GM18502 (cell line): ENCODE measurements around the gene CCDC110.

Experiments used
- ATAC-seq: cut with Tn5 transposase; IDR thresholded peaks from one replicate; pipeline ENCODE4 v1.9.1; 2021; ENCODE audit warnings: mild to moderate bottlenecking; ENCODE audit not compliant: unreplicated experiment, poor library complexity

Gene CCDC110

DNA sequence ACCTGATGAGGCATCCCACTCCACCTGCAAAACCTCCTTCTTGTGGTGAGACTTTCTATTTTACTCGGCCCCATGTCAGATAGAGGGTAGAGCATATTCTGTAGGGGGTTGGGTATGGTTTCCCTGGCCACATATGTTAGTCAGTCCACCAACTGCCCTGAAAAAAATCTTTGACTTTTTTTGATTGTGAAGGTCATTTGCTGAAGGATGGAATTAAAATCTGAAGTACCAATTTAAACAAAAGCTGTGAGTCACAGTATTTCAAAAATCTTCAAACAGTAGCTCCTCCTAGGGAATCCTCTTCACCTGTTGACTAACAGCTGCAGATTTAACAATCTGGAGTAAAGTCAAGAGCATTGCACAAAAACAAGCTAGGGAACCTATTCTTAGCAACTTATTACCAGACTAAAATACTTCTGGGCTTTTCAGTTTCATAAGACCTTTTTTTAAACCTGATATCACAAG is 8.0 kb upstream of the CCDC110 start:
- ATAC-seq, result peak; percentile 97

DNA sequence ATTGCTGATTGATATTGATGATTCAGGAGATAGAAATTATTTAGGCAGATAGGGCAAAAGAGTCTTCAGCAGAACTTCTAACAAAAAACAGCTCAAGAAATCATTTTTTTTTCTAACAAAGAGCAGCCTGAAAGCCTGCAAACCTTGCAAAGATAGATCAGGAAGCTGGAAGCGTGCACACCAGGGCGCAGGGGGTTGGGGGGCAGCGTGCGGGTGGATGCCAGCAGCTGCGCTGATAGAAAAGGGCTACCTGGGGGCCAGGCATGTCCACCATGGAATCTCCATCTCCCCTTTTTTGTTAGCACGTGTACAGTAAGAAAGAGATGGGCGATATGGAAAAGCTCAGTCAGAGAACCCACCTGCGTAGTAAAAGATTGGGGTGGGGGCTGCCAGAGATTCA is 1.7 kb upstream of the CCDC110 start:
- no peak for ATAC-seq

DNA sequence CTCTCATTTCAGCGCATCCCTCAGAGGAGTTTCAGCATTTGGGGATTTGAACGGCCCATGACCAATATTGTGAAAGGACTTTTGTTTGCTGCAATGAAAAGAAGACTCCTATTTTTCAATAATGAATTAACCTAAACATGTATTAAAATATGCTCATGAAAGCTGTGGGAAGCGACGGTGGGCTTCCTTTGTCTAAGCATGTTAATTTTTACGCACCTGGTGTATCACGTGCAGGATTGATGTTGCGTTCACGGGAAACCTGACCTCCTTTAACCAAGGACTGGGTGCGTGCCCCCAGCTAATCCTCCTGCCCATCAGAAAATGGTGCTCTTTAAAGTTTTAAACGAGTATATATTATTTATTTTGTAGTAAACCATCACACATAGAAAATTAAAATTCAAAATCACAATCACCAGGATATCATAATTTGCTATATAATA is 590 bp upstream of the CCDC110 start:
- no peak for ATAC-seq

DNA sequence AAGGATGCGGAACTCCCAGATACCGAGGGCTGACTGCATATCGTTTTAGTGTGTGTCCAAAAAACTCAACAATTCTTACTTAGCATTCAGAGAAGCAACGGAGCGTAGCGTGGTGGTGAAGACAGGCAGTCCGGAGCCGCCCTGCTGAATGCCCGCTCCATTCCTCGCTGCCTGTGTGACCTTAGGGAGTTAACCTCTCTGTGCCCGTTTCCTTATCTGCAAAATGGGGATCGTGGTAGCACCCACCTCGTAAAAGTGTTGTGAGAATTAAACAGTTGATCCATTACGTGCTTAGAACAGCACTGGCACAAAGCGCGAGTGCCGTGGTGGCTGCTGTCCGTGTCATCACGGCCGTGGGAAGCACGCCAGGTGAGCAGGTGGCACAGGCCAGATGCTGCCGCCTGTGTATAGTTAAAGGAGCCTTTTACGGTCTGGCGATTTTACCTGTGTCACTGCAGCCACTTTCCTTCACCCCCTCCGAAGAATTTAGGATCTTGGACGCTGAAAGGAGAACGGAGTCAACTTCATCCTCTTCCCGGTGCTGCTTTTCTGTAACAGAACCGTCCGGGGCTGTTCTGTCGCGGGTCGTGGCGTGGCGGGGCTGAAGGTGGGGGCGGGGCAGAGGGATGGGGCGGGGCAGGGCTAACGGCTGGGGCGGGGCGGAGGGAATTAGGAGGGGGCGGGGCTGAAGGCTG is 885 bp downstream of the CCDC110 start:
- ATAC-seq, result peak; percentile 23

DNA sequence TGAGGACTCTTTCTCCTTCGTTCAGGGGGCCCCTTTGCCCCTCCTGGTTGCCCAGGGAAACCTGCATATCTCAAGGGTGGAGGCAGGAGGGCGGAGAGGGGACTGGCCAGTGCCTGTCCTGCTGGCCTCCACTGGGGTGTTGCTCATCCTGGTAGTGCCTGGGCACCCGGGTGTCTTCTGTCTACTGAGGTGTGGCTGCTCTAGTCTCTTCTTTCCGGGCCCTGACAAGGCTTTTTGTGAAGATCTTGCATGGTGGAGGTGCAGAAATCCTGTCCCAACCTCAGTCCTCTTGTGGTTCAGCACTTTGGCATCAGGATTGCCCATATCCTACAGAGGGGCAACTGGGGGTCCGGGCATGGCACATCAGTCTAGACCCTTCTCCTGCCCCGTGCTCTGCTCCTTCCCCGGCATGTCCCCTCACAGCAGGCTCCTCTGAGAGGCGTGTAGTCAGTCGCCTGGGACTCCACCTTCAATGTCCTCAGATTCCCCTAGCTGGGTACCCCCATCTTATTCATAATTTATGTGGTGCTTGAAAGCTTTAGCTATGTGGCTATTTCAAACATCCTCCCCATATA is 1.9 kb downstream of the CCDC110 start:
- no peak for ATAC-seq

DNA sequence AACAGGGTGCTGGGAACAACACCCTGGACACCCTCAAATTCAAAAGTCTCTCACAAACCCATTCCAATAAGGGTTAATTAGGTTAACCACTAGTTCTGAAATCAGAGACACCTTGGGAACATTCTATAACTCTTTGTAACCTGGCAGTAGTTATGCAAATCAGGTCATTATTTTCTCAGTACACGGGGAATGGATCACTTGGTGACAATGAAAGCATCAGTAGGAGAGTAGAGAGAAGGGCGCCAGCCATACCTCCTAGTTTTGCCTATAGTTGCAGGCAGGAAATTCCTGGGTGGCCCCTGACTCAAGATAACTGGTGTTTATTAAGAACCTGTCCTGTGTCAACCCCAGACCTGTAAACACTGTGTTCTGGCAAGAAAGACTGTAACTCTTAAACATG is 2.5 kb downstream of the CCDC110 start:
- no peak for ATAC-seq

DNA sequence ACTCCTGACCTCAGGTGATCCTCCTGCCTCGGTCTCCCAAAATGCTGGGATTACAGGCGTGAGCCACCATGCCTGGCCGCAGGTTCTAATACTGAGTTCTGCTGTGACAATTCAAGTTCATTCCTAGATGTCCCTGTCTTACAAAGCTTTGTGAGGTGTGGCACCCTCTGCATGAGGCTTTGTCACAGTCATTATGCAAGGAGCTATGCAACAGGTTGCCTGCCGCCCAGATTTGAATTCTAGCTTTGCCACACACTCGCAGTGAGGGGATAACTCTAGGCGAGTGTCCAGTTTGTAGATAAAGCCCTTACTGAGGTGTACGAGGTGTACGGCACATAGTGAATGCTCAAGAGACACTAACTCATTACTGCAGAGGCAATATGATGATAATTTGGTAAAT is 3.5 kb downstream of the CCDC110 start:
- ATAC-seq, result no peak

DNA sequence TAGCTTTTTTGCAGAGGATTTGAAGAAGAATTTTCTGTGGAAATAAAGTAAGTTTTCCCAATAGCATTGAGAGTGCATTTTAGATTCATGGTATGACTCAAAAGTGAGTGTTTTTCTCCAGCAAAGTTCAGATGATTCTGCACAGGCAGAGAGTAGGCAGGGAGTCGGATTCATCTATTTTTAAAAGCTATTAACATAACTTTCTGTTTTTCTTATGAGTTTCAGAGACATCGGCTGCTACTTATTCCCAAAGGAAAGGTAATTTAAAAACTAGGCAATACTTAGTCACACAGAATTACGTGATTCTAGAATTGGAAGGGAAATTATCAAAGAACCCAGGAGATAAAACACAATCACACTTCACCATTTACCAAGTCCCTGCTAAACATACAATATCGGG is 4.4 kb downstream of the CCDC110 start:
- no peak for ATAC-seq

DNA sequence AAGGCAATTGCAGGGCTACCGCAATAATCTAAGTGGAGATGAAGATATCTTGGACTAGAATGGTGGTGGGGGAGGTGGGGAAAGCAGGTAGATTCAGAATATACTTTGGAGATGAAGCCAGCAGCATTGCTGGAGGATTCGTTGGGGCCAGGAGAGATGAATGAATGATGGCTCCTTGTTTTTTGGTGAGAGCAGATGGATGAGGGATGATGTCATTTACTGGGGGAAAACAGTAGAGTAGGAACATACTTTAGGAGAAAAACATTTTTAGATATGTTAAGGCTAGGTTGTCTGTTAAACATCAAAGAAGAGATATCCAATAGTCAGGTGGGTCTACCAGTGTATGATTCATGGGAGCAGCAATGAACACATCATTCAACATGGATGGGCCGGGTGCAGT is 5.8 kb downstream of the CCDC110 start:
- ATAC-seq, result no peak

DNA sequence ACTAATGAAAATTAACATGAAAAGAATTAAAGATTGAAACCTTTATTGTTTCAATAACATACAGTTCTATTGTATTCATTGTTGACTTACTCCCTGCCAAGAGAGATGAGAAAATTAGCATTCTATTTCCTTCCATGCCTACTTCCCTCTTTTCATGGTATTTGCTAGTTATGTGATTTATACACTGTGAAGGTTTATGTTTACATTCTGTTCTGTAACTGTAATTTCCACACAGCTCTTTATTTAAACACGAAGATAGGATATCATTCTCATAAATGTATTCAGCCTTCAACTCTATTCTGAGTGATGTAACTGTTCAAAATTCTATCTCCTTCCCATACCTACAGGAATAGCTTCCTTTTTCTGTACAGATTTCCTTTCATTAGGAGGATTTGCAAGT is 6.6 kb downstream of the CCDC110 start:
- no peak for ATAC-seq

DNA sequence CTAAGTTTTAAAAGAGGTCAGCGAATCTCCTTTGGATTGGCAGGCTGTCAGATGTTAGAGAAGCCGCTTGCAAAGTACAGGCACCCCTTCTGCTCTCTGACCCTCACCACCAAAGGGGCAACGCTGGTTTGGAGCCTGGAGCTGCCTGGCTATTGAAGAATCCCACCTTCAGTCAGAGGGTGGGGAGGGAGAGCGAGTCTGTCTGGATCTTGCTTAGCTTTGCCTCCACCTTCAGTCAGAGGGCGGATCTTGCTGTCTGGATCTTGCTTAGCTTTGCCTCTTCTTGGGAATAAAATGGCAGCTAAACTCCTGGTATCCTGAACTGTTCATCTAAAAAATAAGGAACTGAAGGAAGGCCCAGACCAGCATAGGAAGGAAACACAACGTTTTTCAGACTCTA is 7.3 kb downstream of the CCDC110 start:
- ATAC-seq, result no peak

DNA sequence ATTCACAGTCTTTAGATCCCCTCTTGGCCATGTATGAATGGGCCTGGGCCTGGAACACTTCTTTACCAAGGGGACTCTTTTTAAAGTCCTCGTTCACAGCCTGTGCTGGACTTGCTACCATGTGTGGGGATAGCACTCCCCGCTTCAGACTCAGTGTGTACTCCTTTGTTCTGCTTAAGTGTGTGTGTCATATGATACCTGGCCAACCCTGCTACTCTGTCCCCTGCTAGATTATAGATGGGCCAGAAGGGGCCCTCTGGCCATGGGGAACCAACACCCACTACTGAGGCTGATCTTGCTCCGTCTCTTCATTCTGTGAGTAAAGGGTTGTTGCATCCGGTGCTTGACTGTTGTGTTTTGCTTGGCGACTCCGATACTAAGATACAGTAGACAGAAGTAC is 8.0 kb downstream of the CCDC110 start:
- no peak for ATAC-seq

DNA sequence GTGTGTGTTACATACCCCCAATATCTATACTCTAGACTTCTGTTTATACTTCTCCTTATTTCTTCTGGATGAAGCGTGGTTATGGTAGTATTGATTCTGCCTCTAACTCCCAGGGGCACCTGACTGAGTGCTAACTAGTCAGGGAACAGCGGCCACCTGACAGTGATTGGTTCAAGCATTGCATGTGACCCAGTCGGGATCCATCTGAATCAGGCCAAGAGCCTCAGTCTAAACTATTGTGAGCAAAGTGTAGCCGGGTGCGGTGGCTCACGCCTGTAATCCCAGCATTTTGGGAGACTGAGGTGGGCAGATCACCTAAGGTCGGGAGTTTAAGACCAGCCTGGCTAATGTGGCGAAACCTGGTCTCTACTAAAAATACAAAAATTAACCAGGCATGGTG is 10.0 kb downstream of the CCDC110 start:
- ATAC-seq, result no peak

DNA sequence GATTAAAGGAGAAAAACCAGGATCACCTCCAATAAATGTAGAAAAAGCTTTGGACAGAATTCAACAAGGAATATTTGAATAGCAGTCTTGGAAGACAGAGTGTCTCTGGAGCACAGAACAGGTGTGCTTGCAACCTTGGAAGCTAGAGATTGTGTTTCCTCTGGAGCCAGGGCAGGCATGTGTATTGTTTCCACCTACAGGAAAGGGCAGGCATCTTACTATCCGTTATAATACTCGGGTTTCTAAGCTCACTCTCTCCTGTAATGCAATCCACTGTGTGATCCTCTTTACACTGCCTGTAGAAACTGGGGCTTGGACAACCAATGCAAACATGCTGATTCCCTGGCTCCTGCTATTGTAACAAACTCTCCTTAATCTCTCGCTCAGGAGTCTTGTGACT is 14.4 kb downstream of the CCDC110 start:
- ATAC-seq, result no peak

DNA sequence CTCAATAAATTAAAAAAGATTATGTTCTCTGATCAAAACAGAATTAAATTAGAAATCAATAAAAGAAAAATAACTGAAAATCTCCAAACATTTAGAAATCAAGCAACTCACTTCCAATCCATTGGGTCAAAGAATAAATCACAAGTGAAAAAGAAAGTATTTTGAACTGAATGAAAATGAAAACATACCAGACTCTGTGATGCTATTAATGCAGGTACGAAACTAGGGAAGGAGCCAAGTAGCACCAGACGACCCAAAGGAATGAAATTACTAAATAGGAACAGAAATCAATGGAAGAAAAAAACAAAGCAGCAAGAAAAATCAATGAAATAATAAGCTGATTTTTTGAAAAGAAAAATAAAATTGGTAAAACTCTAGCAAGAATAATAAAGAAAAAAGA is 15.4 kb downstream of the CCDC110 start:
- ATAC-seq, result no peak

DNA sequence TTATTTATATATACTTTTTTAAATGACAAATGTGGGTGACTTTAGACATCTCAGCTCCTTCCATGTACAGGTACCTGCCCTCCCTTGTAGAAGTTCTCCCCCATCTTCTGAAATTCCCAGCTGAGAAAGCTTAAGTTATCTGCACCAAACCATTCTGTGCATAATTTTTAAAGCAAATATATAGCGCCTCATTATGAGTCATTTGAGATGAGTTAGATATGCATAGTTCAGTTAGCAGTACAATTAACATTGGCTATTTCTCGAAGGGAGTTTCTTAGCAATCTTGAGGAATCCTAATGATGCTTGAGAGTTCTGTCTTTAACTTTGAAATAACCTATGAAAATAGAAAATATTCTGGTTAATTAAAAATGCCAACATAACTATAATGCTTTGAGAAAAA is 26.3 kb downstream of the CCDC110 start:
- ATAC-seq, result no peak

DNA sequence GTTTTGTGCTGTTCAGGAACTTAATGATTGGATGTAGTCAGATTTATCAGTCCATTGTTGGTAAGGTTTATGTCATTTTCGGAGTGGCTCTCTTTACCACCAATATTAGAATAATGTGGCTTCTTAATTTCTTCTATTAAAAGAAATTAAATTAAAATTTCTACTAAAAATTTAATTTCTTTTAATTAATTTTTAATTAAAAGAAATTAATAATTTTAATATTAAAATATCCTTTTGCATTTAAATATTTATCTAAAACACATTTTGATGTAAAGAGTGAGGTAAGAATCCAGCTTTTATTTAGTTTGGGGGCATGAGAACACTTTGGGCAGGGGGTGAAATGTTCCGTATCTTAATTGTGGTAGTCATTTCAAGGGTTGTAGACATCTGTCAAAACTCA is 30.1 kb downstream of the CCDC110 start:
- no peak for ATAC-seq

DNA sequence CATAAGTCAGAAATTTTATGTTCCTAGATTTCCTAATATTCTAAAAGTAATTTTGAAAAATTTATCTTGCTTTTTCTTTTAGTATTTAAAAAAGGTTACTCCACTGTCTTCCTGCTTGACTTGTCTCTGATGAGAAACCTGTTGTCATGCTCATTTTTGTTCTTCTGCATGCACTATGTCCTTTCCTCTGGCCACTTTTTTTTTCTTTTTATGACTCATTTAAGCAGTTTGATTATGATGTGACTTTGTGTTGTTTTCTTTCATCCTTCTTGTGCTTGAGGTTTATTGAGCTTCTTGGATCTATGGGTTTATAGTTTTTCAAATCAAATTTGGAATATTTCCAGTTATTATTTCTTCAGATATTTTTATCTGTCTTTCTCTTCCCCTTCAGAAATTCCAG is 33.7 kb downstream of the CCDC110 start:
- peak; percentile 63 for ATAC-seq

DNA sequence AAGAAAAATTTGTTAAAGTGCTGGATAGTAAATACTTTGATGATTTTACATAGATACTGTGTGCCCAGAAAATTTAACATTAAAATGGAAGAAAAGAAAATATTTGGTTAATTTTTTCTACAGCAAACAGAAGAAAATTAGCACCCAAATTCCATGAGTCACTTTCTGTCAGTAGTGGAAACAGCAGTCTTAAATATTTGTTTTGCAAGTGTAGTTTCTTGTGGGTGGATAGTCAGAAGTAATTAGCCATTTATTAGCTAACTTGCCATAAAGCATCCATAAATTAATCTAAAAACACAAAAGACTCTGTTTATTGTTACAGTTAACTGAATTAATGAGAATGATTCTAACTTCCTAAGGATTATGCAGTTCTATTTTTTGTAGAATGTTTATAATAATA is 36.1 kb downstream of the CCDC110 start:
- ATAC-seq, result no peak

DNA sequence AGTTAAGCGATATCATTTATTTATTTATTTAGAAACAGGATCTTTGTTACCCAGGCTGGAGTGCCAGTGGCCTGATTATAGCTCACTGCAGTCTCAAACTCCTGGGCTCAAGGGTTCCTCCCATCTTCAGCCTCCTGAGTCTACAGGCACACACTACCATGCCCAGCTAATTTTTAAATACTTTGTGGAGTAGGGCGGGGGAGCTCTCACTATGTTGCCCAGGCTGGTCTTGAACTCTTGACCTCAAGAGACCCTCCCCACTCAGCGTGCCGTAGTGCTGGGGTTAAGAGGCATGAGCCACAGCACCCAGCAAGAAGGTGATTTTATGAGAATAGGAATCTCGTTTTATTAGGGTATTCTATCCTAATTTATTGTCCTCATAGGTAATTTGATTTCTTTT is 41.9 kb downstream of the CCDC110 start:
- no peak for ATAC-seq

DNA sequence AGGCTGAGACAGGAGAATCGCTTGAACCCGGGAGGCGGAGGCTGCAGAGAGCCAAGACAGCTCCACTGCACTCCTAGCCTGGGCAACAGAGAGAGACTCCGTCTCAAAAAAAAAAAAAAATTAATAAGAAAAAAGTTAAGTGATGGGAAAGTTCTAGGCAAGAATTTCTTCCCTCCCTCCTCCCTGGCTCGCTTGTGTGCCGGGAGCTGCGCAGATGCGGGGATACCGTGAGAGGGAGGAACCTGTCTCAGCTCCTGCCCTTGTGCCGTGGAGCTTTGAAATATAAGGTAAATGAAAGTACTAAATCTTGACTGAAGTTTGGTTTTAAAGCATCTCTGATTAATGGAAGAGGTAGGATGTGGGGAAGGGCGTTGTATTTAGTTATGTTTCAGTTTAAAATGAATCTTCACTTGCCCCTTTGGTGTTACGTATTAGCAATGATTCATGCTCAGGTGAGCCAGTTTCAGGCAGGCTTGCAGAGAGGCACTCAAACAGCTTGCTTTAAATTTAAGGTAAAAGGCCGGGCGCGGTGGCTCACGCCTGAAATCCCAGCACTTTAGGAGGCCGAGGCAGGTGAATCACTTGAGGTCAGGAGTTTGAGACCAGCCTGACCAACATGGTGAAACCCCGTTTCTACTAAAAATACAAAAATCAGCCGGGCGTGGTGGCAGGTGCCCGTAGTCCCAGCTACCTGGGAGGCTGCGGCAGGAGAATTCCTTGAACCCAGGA is 44.4 kb downstream of the CCDC110 start:
- ATAC-seq, result no peak
